Hematopoietic multipotent progenitor cell treated with erythropoietin and hydrocortisone succinate and interleukin-3 and kit ligand, for 15 days (in vitro differentiated cells): ENCODE measurements around the gene PPIL6.

ENCODE experiments used
- DNase-seq: peaks from one replicate; pipeline ENCODE4 v3.0.0-alpha.2; 2015; ENCODE audit warnings: low spot score

PPIL6 gene

GRCh38 chr6:109362102-109362884, 78.1 kb downstream of the PPIL6 start:
- DNase-seq, result no peak

- no peak for DNase-seq
Measured at GRCh38 chr6:109360791-109361190, 79.6 kb downstream of the PPIL6 start.

GRCh38 chr6:109360281-109360680, 80.1 kb downstream of the PPIL6 start:
- DNase-seq, result no peak

- DNase-seq, result no peak
Measured at GRCh38 chr6:109359248-109359647, 81.2 kb downstream of the PPIL6 start.

GRCh38 chr6:109358204-109358603, 82.2 kb downstream of the PPIL6 start:
- DNase-seq, result no peak

- DNase-seq, result no peak
Measured at GRCh38 chr6:109356237-109356636, 84.2 kb downstream of the PPIL6 start.

- DNase-seq, result no peak
Measured at GRCh38 chr6:109351231-109352130, 88.9 kb downstream of the PPIL6 start.

- DNase-seq, result peak; percentile 93
Measured at GRCh38 chr6:109349419-109349987, 90.9 kb downstream of the PPIL6 start.

- DNase-seq, result no peak
Measured at GRCh38 chr6:109348226-109348625, 92.2 kb downstream of the PPIL6 start.

- no peak for DNase-seq
Measured at GRCh38 chr6:109347779-109348178, 92.6 kb downstream of the PPIL6 start.

GRCh38 chr6:109345986-109346385, 94.4 kb downstream of the PPIL6 start:
- DNase-seq, result no peak

GRCh38 chr6:109344226-109344625, 96.2 kb downstream of the PPIL6 start:
- no peak for DNase-seq

GRCh38 chr6:109343518-109343917, 96.9 kb downstream of the PPIL6 start:
- DNase-seq, result no peak

- no peak for DNase-seq
Measured at GRCh38 chr6:109342911-109343310, 97.5 kb downstream of the PPIL6 start.

GRCh38 chr6:109342506-109342905, 97.9 kb downstream of the PPIL6 start:
- DNase-seq, result peak; percentile 22

GRCh38 chr6:109340811-109341210, 99.6 kb downstream of the PPIL6 start:
- no peak for DNase-seq
